Fibroblast of mammary gland (primary cell): Measurements from ENCODE around the gene GLO1.

Source experiments
- DNase-seq: peaks from one replicate; pipeline ENCODE4 v3.0.0-alpha.2; 2010; ENCODE audit warnings: low read depth
- H3K4me3 ChIP-seq: 2 replicates; pipeline ENCODE4 v1.5.1; 2011; ENCODE audit warnings: low read depth, mild to moderate bottlenecking, low read length, moderate library complexity; ENCODE audit not compliant: control insufficient read depth
- TF ChIP-seq, protein P1 (sequence below): conservative IDR thresholded peaks from 2 replicates; pipeline ENCODE4 v1.5.1; 2011; ENCODE audit warnings: low read depth, low read length, inconsistent platforms; ENCODE audit not compliant: control insufficient read depth, insufficient read depth

GLO1 gene

DNA sequence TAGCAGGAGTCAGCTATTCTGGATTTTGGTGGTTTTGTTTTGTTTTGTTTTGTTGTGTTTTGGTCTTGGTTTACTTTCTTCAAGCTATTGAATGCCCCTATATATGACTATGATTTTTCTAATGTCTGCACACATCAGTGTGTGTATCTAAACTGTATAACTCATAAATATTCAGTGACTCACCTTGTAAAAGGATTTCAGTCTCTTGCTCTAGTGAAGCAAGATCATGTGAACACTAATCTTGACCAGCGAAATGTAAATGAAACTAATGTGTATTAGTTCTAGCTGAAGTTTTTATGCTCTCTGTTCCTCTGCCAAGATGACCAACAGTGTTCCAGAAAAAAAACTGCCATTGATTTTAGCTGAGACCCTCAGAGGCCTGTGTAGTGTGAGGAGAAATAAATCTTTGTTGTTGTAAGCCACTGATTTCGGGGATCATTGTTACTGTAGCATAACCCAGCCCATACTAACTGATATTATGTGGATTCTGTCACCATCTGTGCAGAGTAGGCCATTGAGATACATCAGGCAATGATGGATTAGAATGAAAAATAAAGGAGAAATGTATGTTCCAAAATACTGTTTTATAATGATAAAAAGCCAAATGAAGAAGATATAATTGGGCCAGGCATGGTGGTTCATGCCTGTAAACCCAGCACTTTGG lies 51.7 kb downstream of the GLO1 start:
- TF ChIP-seq, protein P1, sequence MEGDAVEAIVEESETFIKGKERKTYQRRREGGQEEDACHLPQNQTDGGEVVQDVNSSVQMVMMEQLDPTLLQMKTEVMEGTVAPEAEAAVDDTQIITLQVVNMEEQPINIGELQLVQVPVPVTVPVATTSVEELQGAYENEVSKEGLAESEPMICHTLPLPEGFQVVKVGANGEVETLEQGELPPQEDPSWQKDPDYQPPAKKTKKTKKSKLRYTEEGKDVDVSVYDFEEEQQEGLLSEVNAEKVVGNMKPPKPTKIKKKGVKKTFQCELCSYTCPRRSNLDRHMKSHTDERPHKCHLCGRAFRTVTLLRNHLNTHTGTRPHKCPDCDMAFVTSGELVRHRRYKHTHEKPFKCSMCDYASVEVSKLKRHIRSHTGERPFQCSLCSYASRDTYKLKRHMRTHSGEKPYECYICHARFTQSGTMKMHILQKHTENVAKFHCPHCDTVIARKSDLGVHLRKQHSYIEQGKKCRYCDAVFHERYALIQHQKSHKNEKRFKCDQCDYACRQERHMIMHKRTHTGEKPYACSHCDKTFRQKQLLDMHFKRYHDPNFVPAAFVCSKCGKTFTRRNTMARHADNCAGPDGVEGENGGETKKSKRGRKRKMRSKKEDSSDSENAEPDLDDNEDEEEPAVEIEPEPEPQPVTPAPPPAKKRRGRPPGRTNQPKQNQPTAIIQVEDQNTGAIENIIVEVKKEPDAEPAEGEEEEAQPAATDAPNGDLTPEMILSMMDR, result no peak
- no peak overlapping the region for H3K4me3 ChIP-seq
- no peak for DNase-seq

DNA sequence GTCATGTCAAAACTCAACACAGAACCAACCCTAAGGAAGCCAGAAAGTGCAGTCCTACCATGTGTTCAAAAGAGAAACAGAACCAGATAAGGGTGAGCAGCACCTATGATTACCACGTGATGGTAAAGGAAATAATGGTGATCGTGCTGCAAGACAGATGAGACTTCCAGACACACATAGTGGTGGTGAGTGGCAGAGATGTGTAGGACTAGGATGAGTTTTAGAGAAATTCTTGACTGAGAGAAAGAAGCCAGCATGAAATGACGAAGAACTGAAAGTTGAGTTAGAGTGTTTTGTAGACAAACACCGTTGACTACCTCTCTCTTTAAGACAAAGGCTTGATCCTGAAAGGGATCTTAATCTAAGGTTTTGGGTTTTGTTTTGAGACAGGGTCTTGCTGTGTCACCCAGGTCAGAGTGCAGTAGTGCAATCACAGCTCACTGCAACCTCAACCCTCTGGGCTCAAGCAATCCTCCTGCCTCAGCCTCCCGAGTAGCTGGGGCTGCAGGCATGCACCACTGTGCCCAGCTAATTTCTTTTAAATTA lies 52.7 kb downstream of the GLO1 start:
- no peak for DNase-seq
- no peak overlapping the region for H3K4me3 ChIP-seq
- TF ChIP-seq, protein P1, result no peak

DNA sequence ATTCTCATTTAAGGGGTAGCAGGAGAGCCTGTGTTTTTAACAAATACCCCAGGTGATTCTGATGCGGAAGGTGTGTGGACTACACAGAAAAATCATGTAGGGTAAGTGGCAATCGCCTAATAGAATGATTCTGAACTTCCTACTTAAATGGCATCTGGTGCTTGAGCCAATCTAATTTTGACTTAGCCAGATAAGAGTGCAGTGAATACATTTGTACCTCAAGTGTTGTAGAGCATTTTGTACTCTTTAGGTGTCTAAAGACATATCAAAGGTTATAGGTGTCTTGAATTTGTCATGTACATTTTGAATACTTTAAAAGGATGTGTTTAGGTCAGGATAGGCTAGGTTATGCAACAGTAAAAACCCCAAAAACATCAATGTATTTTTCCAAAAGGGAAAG lies 53.2 kb downstream of the GLO1 start:
- no peak overlapping the region for H3K4me3 ChIP-seq
- DNase-seq, result no peak
- TF ChIP-seq, protein P1, result no peak

DNA sequence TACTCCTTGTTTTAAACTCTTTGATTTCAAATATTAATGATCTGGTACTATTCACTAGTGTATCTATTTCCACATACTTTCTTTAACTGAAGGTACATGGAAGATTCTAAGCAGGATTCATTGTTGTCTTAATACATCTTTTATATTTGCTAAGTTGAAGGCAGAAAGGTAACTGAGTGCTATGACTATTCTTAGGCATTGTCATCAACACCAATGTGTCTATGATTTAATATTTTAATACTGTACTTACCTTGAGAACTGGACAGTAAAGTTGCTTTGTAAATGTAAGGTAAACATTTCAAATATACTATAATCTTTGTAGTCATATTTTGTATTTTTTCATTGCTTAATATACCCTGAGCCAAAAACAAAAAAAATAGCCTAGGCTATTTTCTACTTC lies 54.3 kb downstream of the GLO1 start:
- TF ChIP-seq, protein P1, result no peak
- no peak overlapping the region for H3K4me3 ChIP-seq
- DNase-seq, result no peak

DNA sequence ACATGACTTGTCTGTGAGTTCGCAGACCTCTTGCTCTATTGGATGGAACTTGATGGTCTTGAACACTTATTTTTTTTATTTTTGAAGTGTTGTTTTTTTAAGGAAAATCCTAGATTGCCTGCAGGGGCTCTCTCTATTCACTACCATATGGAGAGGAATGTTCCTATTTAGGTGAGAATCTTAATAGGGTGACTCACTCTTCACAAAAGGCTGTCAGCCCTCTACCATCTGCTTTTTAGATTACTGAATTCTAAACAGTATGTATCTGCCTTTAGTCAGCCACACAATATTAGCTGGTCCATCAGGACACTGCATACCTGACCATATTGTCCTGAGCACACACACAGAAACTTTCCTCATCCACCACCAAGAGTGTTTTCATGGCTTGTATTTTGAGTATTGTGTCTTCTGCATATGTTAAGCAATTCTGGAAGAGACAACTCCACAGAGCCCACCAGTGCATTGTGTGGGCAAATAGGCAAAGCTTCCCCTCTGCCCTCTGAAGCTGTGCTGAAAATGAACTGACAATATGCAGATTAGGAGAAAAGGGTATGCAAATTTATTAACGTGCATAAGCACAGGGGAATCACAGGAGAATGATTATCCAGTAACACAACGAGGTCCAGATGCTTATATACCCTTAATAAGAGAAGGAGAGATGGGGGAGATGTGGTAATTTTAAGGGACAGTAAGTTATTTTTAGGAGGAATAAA lies 56.6 kb downstream of the GLO1 start:
- H3K4me3 ChIP-seq, result no peak overlapping the region
- no peak for DNase-seq
- TF ChIP-seq, protein P1, result no peak

DNA sequence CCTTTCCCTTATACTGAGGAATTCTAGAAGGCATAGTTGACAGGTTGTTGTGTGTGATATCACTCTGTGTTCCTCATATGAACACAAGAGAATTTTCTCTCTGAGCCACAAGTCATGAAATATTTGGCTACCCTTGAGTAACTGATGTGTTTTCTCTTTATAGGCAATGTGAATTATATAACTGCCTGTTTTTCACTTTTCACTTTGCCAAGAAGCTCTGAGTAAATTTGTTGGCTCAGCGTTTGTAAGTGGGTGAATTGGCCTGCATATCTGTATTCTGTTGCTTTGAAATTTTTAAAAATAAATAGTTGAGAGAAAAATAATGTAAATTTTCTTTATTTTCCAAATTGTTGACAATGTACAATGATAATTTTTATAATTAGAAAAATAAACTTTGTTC lies 58.0 kb downstream of the GLO1 start:
- H3K4me3 ChIP-seq, result no peak overlapping the region
- DNase-seq, result no peak
- TF ChIP-seq, protein P1, result no peak
